HCT116 (cell line): ENCODE results near the gene HSD17B3. TPM values are rescaled to one million over a fixed set of nuclear protein-coding genes. Genes with fewer than 3 reads are reported as not detected.

Source experiments
- ATAC-seq: fragments of 200-7000 bp; cut with Tn5 transposase; 2 replicates; pipeline ENCODE4 v1.9.1; 2020; ENCODE audit warnings: mild to moderate bottlenecking, moderate library complexity
- BruUV-seq: library from RNA; stranded (reverse); fragments of 400-500 nt; replicated peaks from 2 replicates; lab custom pipeline; 2021; lab: Mats Ljungman, UMichigan
- CTCF ChIA-PET: fragments of 300-600 bp; sonication (Branson Sonifier 250); formaldehyde crosslinking; loops from one replicate; lab custom pipeline; 2021; ENCODE audit warnings: antibody characterized with exemption; lab: Charles Lee
- POLR2A ChIA-PET: fragments of 300-600, 350-600 bp; sonication (Branson Sonifier 250); formaldehyde crosslinking; loops from one replicate; lab custom pipeline; 2021; ENCODE audit warnings: antibody characterized with exemption; lab: Charles Lee
- RAD21 ChIA-PET, 2 experiments: fragments of 300-600 bp; sonication (Branson Sonifier 250); formaldehyde crosslinking; loops; one replicate each; lab custom pipeline; 2023; ENCODE audit warnings: low total read pairs in 2 of 2; ENCODE audit not compliant: uncharacterized antibody in 2 of 2, unreplicated experiment in 2 of 2, low non-redundant PET in 1 of 2; lab: Charles Lee
- DNase-seq: peaks from one replicate; pipeline ENCODE4 v3.0.0-alpha.2; 2010; ENCODE audit warnings: low read depth, low spot score
- H2AFZ ChIP-seq: fragments of 200-600 bp; shearing (Covaris generic), sonication (generic); 2 replicates; pipeline ENCODE4 v1.6.1; 2017; ENCODE audit warnings: low read depth, mixed run types, mixed read lengths, antibody characterized with exemption, low read length; ENCODE audit not compliant: poor library complexity, severe bottlenecking
- H3K27ac ChIP-seq: 2 replicates; pipeline ENCODE4 v1.5.1; 2012; ENCODE audit warnings: low read depth, low read length
- H3K27me3 ChIP-seq: fragments of 200-600 bp; sonication (generic); 2 replicates; pipeline ENCODE4 v1.6.1; 2016; ENCODE audit warnings: mixed run types, low read length, mixed read lengths; ENCODE audit not compliant: insufficient read depth
- H3K36me3 ChIP-seq, 2 experiments: fragments of 200-500 bp in 1 of 2; fragments of 200-600 bp in 1 of 2; sonication (Bioruptor generic) in 1 of 2; sonication (generic) in 1 of 2; 2 replicates each; pipeline versions ENCODE4 v1.5.1 to v1.6.1; 2014 to 2016; ENCODE audit warnings: low read length in 2 of 2, inconsistent platforms in 1 of 2, mixed read lengths in 1 of 2, mixed run types in 1 of 2; ENCODE audit not compliant: insufficient read depth in 2 of 2, control insufficient read depth in 1 of 2
- H3K4me1 ChIP-seq, 2 experiments: fragments of 200-600 bp in 1 of 2; sonication (generic) in 1 of 2; 2 replicates each; pipeline versions ENCODE4 v1.5.1 to v1.6.1; 2012 to 2017; ENCODE audit warnings: low read length in 2 of 2, inconsistent platforms in 1 of 2, mild to moderate bottlenecking in 1 of 2, mixed read lengths in 1 of 2, mixed run types in 1 of 2, moderate library complexity in 1 of 2; ENCODE audit not compliant: insufficient read depth in 2 of 2, control insufficient read depth in 1 of 2
- H3K4me2 ChIP-seq: fragments of 200-600 bp; sonication (generic); 2 replicates; pipeline ENCODE4 v1.6.1; 2017; ENCODE audit warnings: mixed run types, low read length, mixed read lengths
- H3K4me3 ChIP-seq, 2 experiments: fragments of 200-600 bp in 1 of 2; sonication (generic) in 1 of 2; replicated peaks in 1 of 2; 2 replicates each; pipeline ENCODE4 v1.5.1; 2011 to 2016; ENCODE audit warnings: low read length in 2 of 2, control low read depth in 1 of 2, low read depth in 1 of 2, mild to moderate bottlenecking in 1 of 2, mixed read lengths in 1 of 2, mixed run types in 1 of 2
- H3K79me2 ChIP-seq: fragments of 200-600 bp; sonication (generic); 2 replicates; pipeline ENCODE4 v1.6.1; 2017; ENCODE audit warnings: mild to moderate bottlenecking, mixed run types, low read length, moderate library complexity, mixed read lengths; ENCODE audit not compliant: insufficient read depth
- H3K9ac ChIP-seq: fragments of 200-600 bp; sonication (generic); 2 replicates; pipeline ENCODE4 v1.6.1; 2016; ENCODE audit warnings: low read length, mixed read lengths
- H3K9me2 ChIP-seq: fragments of 200-600 bp; sonication (generic), shearing (Covaris generic); 2 replicates; pipeline ENCODE4 v1.6.1; 2017; ENCODE audit warnings: mixed run types, mild to moderate bottlenecking, moderate library complexity; ENCODE audit not compliant: insufficient read depth
- H3K9me3 ChIP-seq, 2 experiments: fragments of 200-500 bp in 1 of 2; fragments of 200-600 bp in 1 of 2; sonication (Bioruptor generic) in 1 of 2; sonication (generic) in 1 of 2; 2 replicates each; pipeline ENCODE4 v1.6.1; 2014 to 2017; ENCODE audit warnings: low read length in 2 of 2, mixed read lengths in 2 of 2, inconsistent platforms in 1 of 2, low read depth in 1 of 2, mild to moderate bottlenecking in 1 of 2, mixed run types in 1 of 2, moderate library complexity in 1 of 2; ENCODE audit not compliant: control insufficient read depth in 1 of 2, insufficient read depth in 1 of 2
- H4K20me1 ChIP-seq: fragments of 200-600 bp; sonication (generic), shearing (Covaris generic); 2 replicates; pipeline ENCODE4 v1.6.1; 2017; ENCODE audit warnings: mixed run types, mild to moderate bottlenecking, moderate library complexity; ENCODE audit not compliant: insufficient read depth
- CBX3 ChIP-seq: IDR thresholded peaks from 2 replicates; pipeline ENCODE4 v1.6.1; 2012; ENCODE audit warnings: low read depth
- CTCF ChIP-seq, 3 experiments: fragments of 200-600 bp in 1 of 3; sonication (generic) in 1 of 3; IDR thresholded peaks in 2 of 3; conservative IDR thresholded peaks in 1 of 3; 2 replicates each; pipeline ENCODE4 v1.5.1; 2012 to 2017; ENCODE audit warnings: low read depth in 2 of 3, low read length in 2 of 3, antibody characterized with exemption in 1 of 3, borderline replicate concordance in 1 of 3, control low read depth in 1 of 3, mild to moderate bottlenecking in 1 of 3, mixed read lengths in 1 of 3, mixed run types in 1 of 3, moderate library complexity in 1 of 3; ENCODE audit not compliant: insufficient read depth in 1 of 3
- EGR1 ChIP-seq: IDR thresholded peaks from 2 replicates; pipeline ENCODE4 v1.6.1; 2012; ENCODE audit warnings: low read depth
- ELF1 ChIP-seq: IDR thresholded peaks from 2 replicates; pipeline ENCODE4 v1.6.1; 2012; ENCODE audit warnings: low read depth, borderline replicate concordance
- EZH2phosphoT487 ChIP-seq: fragments of 200-600 bp; IDR thresholded peaks from 2 replicates; pipeline ENCODE4 v1.6.1; 2018; ENCODE audit warnings: antibody characterized with exemption, borderline replicate concordance
- MAX ChIP-seq: IDR thresholded peaks from 2 replicates; pipeline ENCODE4 v1.6.1; 2012
- POLR2A ChIP-seq: IDR thresholded peaks from 2 replicates; pipeline ENCODE4 v1.7.0; 2011; ENCODE audit warnings: borderline replicate concordance; ENCODE audit not compliant: insufficient read depth, insufficient read length; ENCODE audit errors: extremely low read depth
- POLR2AphosphoS5 ChIP-seq: IDR thresholded peaks from 2 replicates; pipeline ENCODE4 v1.6.1; 2011; ENCODE audit warnings: mild to moderate bottlenecking, low read depth, low read length, moderate library complexity
- RAD21 ChIP-seq: IDR thresholded peaks from 2 replicates; pipeline ENCODE4 v1.6.1; 2012; ENCODE audit warnings: low read depth, mild to moderate bottlenecking
- SP1 ChIP-seq: IDR thresholded peaks from 2 replicates; pipeline ENCODE4 v1.6.1; 2012; ENCODE audit warnings: low read depth
- SRF ChIP-seq: IDR thresholded peaks from 2 replicates; pipeline ENCODE4 v1.6.1; 2012; ENCODE audit warnings: low read depth
- TCF7L2 ChIP-seq: IDR thresholded peaks from 2 replicates; pipeline ENCODE4 v1.7.0; 2011; ENCODE audit warnings: borderline replicate concordance, inconsistent platforms; ENCODE audit not compliant: insufficient read depth, insufficient read length; ENCODE audit errors: extremely low read depth
- YY1 ChIP-seq: IDR thresholded peaks from 2 replicates; pipeline ENCODE4 v1.6.1; 2011; ENCODE audit warnings: low read length, low read depth, moderate library complexity, mild to moderate bottlenecking; ENCODE audit not compliant: insufficient replicate concordance; ENCODE audit errors: extremely low read depth
- ZFX ChIP-seq: fragments of 450-650 bp; IDR thresholded peaks from 2 replicates; pipeline ENCODE4 v1.6.1; 2017
- intact Hi-C: fragments of 100-400 bp; cut with micrococcal nuclease; formaldehyde crosslinking; loops from 2 replicates; pipeline ENCODE4 v1.10.0; 2022
- total RNA-seq: library from RNA; stranded (reverse); gene quantifications from one replicate; pipeline ENCODE4 v1.2.1, GENCODE V29; 2021; ENCODE audit not compliant: unreplicated experiment
- TF ChIP-seq, protein P1 (sequence below): IDR thresholded peaks from 2 replicates; pipeline ENCODE4 v1.6.1; 2012; ENCODE audit warnings: low read depth

The HSD17B3 gene
- total RNA-seq, 1 experiment from 2014 or later, result 0.37 TPM

DNA sequence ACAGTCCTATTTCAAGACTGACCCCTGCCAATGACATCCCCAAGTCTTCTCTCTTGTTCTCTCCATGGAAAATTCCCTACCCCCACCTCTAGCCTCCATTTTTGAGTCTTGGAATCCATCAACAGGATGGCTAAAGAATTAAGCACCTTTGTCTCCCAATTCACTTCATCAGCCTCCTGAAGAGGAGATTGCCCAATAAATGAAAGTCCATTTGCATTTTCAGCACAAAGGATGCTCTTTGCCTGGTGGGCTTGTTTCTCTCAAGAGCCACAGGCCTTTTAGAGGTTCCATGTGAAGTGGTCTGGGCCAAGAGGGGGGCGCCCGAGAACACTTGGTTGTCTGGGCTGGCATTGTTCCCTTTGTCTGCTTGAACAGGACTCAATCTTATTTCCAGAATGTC, 12.6 kb downstream of the HSD17B3 start:
- RAD21 ChIA-PET, result no interaction called here

More for the DNA sequence above, 12.6 kb downstream of the HSD17B3 start:
- H3K4me2 ChIP-seq, result no peak overlapping the region
- H3K36me3 ChIP-seq, result no peaks in the 10 kb centered on the region
- TF ChIP-seq POLR2AphosphoS5 (no peak), ZFX (no peak), EGR1 (no peak), EZH2phosphoT487 (no peak), MAX (no peak), POLR2A (no peak), SP1 (no peak), CBX3 (no peak), RAD21 (no peak), SRF (no peak), TCF7L2 (no peak), YY1 (no peak), CTCF (IDR thresholded peaks at IDR 0.05 in 2 of 3, conservative IDR thresholded peaks at IDR 0.05 in 1 of 3; ENCODE audit: borderline replicate concordance in 1 of 3, insufficient read depth in 1 of 3, low read depth in 2 of 3, low read length in 2 of 3) (no peak), ELF1 (no peak)
- TF ChIP-seq, protein P1, sequence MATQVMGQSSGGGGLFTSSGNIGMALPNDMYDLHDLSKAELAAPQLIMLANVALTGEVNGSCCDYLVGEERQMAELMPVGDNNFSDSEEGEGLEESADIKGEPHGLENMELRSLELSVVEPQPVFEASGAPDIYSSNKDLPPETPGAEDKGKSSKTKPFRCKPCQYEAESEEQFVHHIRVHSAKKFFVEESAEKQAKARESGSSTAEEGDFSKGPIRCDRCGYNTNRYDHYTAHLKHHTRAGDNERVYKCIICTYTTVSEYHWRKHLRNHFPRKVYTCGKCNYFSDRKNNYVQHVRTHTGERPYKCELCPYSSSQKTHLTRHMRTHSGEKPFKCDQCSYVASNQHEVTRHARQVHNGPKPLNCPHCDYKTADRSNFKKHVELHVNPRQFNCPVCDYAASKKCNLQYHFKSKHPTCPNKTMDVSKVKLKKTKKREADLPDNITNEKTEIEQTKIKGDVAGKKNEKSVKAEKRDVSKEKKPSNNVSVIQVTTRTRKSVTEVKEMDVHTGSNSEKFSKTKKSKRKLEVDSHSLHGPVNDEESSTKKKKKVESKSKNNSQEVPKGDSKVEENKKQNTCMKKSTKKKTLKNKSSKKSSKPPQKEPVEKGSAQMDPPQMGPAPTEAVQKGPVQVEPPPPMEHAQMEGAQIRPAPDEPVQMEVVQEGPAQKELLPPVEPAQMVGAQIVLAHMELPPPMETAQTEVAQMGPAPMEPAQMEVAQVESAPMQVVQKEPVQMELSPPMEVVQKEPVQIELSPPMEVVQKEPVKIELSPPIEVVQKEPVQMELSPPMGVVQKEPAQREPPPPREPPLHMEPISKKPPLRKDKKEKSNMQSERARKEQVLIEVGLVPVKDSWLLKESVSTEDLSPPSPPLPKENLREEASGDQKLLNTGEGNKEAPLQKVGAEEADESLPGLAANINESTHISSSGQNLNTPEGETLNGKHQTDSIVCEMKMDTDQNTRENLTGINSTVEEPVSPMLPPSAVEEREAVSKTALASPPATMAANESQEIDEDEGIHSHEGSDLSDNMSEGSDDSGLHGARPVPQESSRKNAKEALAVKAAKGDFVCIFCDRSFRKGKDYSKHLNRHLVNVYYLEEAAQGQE, result no peak
- no peak overlapping the region for H3K9ac ChIP-seq
- BruUV-seq, result no TSS peak
- no peaks in the 10 kb centered on the region for H4K20me1 ChIP-seq
- H3K27ac ChIP-seq, result no peak overlapping the region
- H3K27me3 ChIP-seq, result no peaks in the 10 kb centered on the region
- ChIA-PET CTCF (no interaction called here), POLR2A (no interaction called here)
- H2AFZ ChIP-seq, result no peak overlapping the region
- ATAC-seq (no peak), DNase-seq (no peak)
- no peaks in the 10 kb centered on the region for H3K9me2 ChIP-seq
- H3K9me3 ChIP-seq, result no peaks in the 10 kb centered on the region
- no peaks in the 10 kb centered on the region for H3K79me2 ChIP-seq
- intact Hi-C loops, result no loop called here
- no peak overlapping the region for H3K4me3 ChIP-seq
- peaks cover 8 to 12% of the 10 kb centered on the region in 2 experiments; a peak in 3 of 4 replicates for H3K4me1 ChIP-seq
